ES-I3 (cell line): Measurements from ENCODE around the gene HECW1.
"Not testable (repeated sequence)": the region's sequence is repeated elsewhere in the genome, so short reads cannot be mapped to it uniquely, and the experiment has no call there.

Experiments used
- H3K36me3 ChIP-seq: 2 replicates; pipeline ENCODE4 v1.6.1; 2013; ENCODE audit warnings: mild to moderate bottlenecking, low read length, control low read depth, moderate library complexity; ENCODE audit not compliant: insufficient read depth
- H3K4me1 ChIP-seq: 2 replicates; pipeline ENCODE4 v1.6.1; 2013; ENCODE audit warnings: mild to moderate bottlenecking, control low read depth, low read length; ENCODE audit not compliant: insufficient read depth
- H3K9ac ChIP-seq: 2 replicates; pipeline ENCODE4 v1.6.1; 2013; ENCODE audit warnings: low read depth, mild to moderate bottlenecking, low read length, moderate library complexity
- H3K9me3 ChIP-seq: 2 replicates; pipeline ENCODE4 v1.6.1; 2013; ENCODE audit warnings: mild to moderate bottlenecking, low read length, moderate library complexity; ENCODE audit not compliant: control insufficient read depth, insufficient read depth

Gene HECW1

GRCh38 chr7:43112459-43112940 lies at the start of gene HECW1:
TSS of gene HECW1 (plus strand) at chr7:43112647. CDS start at chr7:43243906, 131,259 bp downstream.
- H3K36me3 ChIP-seq: no peaks in the 10 kb centered on the region
- H3K4me1 ChIP-seq: peaks cover 36% of the 10 kb centered on the region
- H3K9me3 ChIP-seq: no peaks in the 10 kb centered on the region
- peak within 1 kb of the TSS; percentile 82 for H3K9ac ChIP-seq

GRCh38 chr7:43071604-43072003 lies 40.8 kb upstream of the HECW1 start:
- Histone ChIP-seq H3K4me1 (peaks cover 6% of the 10 kb centered on the region), H3K9ac (no peak overlapping the region; the same call in 1 of the 2 replicates), H3K9me3 (no peaks in the 10 kb centered on the region), H3K36me3 (no peaks in the 10 kb centered on the region)

- no peak overlapping the region for H3K9ac ChIP-seq
- H3K4me1 ChIP-seq: peaks cover 14% of the 10 kb centered on the region
- H3K9me3 ChIP-seq: no peaks in the 10 kb centered on the region
- H3K36me3 ChIP-seq: no peaks in the 10 kb centered on the region
Observed at GRCh38 chr7:43072530-43072929, 39.9 kb upstream of the HECW1 start.

GRCh38 chr7:43073811-43074210 lies 38.6 kb upstream of the HECW1 start:
- not testable (repeated sequence) for H3K9ac ChIP-seq, H3K36me3 ChIP-seq, H3K9me3 ChIP-seq
- peaks cover 22% of the 10 kb centered on the region for H3K4me1 ChIP-seq

GRCh38 chr7:43076189-43076605 lies 36.2 kb upstream of the HECW1 start:
- no peak overlapping the region for H3K9ac ChIP-seq
- peaks cover 28% of the 10 kb centered on the region for H3K4me1 ChIP-seq
- no peaks in the 10 kb centered on the region; the same call in 1 of the 2 replicates for H3K36me3 ChIP-seq
- H3K9me3 ChIP-seq: no peaks in the 10 kb centered on the region

- Histone ChIP-seq H3K9ac (peak overlapping the region; percentile 40; the same call in 1 of the 2 replicates), H3K9me3 (no peaks in the 10 kb centered on the region), H3K36me3 (no peaks in the 10 kb centered on the region; the same call in 1 of the 2 replicates), H3K4me1 (peaks cover 28% of the 10 kb centered on the region)
Observed at GRCh38 chr7:43076606-43077005, 35.8 kb upstream of the HECW1 start.

GRCh38 chr7:43077285-43077684 lies 35.2 kb upstream of the HECW1 start:
- no peaks in the 10 kb centered on the region for H3K9me3 ChIP-seq
- H3K36me3 ChIP-seq: no peaks in the 10 kb centered on the region; the same call in 1 of the 2 replicates
- peak overlapping the region; percentile 40; the same call in 1 of the 2 replicates for H3K9ac ChIP-seq
- peaks cover 23% of the 10 kb centered on the region for H3K4me1 ChIP-seq

GRCh38 chr7:43077732-43078391 lies 34.6 kb upstream of the HECW1 start:
- H3K9me3 ChIP-seq: no peaks in the 10 kb centered on the region
- peak overlapping the region; percentile 40; the same call in 1 of the 2 replicates for H3K9ac ChIP-seq
- H3K36me3 ChIP-seq: no peaks in the 10 kb centered on the region; the same call in 1 of the 2 replicates
- peaks cover 23% of the 10 kb centered on the region for H3K4me1 ChIP-seq

GRCh38 chr7:43078794-43079193 lies 33.7 kb upstream of the HECW1 start:
- Histone ChIP-seq H3K36me3 (no peaks in the 10 kb centered on the region; the same call in 1 of the 2 replicates), H3K9ac (peak overlapping the region; percentile 40; the same call in 1 of the 2 replicates), H3K4me1 (peaks cover 23% of the 10 kb centered on the region), H3K9me3 (no peaks in the 10 kb centered on the region)

GRCh38 chr7:43081603-43082002 lies 30.8 kb upstream of the HECW1 start:
- no peak overlapping the region for H3K9ac ChIP-seq
- no peaks in the 10 kb centered on the region for H3K9me3 ChIP-seq
- no peaks in the 10 kb centered on the region; the same call in 1 of the 2 replicates for H3K36me3 ChIP-seq
- peaks cover 22% of the 10 kb centered on the region for H3K4me1 ChIP-seq

GRCh38 chr7:43083106-43083505 lies 29.3 kb upstream of the HECW1 start:
- Histone ChIP-seq H3K4me1 (peaks cover 12% of the 10 kb centered on the region), H3K9me3 (no peaks in the 10 kb centered on the region), H3K36me3 (no peaks in the 10 kb centered on the region; the same call in 1 of the 2 replicates), H3K9ac (no peak overlapping the region)

- Histone ChIP-seq H3K9me3 (no peaks in the 10 kb centered on the region), H3K36me3 (no peaks in the 10 kb centered on the region; the same call in 1 of the 2 replicates), H3K4me1 (no peaks in the 10 kb centered on the region), H3K9ac (no peak overlapping the region)
Observed at GRCh38 chr7:43085017-43085416, 27.4 kb upstream of the HECW1 start.

GRCh38 chr7:43085992-43086391 lies 26.5 kb upstream of the HECW1 start:
- Histone ChIP-seq H3K9me3 (no peaks in the 10 kb centered on the region), H3K36me3 (no peaks in the 10 kb centered on the region; the same call in 1 of the 2 replicates)

GRCh38 chr7:43092819-43093218 lies 19.6 kb upstream of the HECW1 start:
- H3K36me3 ChIP-seq: no peaks in the 10 kb centered on the region; the same call in 1 of the 2 replicates
- no peaks in the 10 kb centered on the region for H3K9me3 ChIP-seq
- H3K4me1 ChIP-seq: no peaks in the 10 kb centered on the region
- H3K9ac ChIP-seq: no peak overlapping the region

More at GRCh38 chr7:43085992-43086391, 26.5 kb upstream of the HECW1 start:
- no peaks in the 10 kb centered on the region for H3K4me1 ChIP-seq
- H3K9ac ChIP-seq: no peak overlapping the region

GRCh38 chr7:43096875-43097274 lies 15.6 kb upstream of the HECW1 start:
- no peaks in the 10 kb centered on the region for H3K4me1 ChIP-seq
- no peaks in the 10 kb centered on the region for H3K9me3 ChIP-seq
- H3K9ac ChIP-seq: no peak overlapping the region
- no peaks in the 10 kb centered on the region for H3K36me3 ChIP-seq
